ENCODE results near the gene PTPRH.
A peak's percentile ranks its signal among the peaks of the same experiment; 100 is the strongest.
"Not testable (repeated sequence)": the region's sequence is repeated elsewhere in the genome, so short reads cannot be mapped to it uniquely, and the experiment has no call there.

Gene PTPRH

DNA sequence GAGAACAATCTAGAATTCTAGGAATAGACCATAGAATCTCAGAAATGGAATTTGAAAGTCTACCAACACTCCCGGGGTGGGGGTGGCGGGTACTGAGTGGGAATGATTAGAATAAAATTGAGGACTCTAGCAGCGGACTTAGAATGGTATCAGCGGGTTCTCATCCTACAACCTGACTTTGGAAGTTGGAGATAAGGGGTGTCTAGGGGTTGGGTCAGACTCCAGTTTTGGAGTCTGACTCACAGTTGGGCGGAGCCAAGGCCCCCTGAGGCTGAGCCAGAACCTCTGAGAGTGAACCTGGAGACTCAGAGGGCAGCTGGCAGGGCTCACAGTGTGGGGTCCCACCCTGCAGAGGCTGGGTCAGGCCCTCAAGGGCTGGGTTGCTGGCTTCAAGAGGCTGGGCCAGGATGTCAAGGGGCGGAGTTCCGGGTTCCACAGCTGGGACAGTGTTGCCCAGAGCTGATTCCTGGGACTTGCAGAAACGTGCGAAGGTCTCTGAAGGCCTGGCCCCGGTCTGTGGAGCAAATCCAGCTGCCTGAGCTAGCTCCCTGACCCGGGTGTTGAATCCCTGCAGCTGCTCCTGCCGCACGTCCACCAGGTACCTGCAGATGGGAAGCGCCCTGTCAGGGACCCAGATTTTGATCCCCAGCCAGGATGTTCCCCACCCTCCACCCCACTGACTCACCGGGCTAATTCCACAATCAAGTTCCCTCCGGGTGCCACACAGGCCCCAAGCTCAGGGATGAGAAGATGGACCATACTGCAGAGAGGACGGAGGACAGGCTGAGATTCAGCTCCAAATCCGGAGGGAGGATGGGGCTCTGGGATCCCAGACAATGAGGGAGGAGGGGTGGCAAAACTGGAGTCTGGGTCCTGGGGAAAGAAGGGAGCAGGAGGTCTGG, 50.2 kb downstream of the PTPRH start:
- peak; percentile 79 for DNase-seq (ENCODE audit: low read depth, low spot score)

DNA sequence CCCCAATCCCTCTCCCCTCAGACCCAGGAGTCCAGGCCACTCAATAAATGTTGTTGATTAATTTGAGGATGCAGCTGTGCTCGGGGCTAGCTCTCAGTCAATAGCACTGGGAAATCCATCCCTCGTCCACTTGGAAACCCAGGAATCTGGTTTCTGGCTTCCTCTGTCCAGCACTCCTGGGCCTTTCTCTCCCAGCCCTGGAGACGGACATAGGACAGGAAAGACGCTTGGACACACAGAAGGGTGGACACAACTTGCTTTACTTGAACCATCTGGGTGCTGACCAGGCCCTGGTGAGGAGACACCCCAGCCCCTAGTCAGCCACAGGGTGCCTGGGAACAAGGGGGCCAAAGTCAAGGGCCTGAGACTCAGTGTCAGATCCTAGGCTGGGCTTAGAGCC, 50.9 kb downstream of the PTPRH start:
- no peak for DNase-seq (ENCODE audit: low read depth, low spot score)

DNA sequence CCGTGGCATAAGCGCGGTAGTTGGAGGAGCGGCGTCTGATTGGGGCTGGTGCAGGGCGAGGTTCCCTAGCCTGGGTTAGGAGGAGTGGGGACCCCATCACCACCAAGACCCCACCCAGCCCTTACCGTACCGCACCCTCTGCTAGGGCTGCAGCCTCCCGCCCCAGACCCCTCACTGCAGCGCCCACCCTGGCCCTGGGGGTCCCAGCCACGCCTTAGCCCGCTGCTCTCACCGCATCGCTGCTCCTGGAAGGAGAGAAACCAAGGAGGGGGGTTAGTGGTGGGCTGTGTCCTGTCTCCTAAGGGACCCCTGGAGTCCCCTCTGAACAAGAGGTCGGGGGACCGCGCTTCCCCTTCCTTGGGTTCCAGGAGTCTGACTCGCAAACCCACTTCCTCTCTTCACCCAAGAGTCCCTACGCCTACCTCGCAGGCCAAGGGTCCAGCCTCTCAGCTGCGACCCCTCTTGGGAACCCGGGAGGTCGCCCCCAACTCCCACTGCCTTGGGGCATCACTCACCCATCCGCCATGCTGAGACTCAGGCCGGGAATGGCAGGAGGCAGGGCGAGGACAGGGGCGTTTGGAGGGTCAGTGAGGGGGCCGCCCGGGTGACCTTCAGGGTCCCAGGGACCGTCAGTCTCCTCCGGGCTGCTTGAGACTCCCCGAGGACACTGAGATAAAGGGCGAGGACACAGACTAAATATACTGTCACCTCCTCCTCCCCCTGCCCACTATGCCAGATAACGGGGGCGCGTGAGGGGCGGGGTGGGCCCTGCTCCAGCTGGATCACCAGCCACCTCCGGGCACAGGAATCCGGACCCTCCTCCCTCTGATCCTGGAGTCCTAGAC, 52.0 kb downstream of the PTPRH start, which contains the start of gene TNNI3:
TNNI3 (minus strand) TSS at position 669 of the 845 bp plus-strand sequence; CDS start at position 526, 143 bp downstream.
- no peak for DNase-seq (ENCODE audit: low read depth, low spot score)

- peak; percentile 97 for DNase-seq (ENCODE audit: low read depth, low spot score)
Measured at GRCh38 chr19:55156202-55157063, 52.9 kb downstream of the PTPRH start.

DNA sequence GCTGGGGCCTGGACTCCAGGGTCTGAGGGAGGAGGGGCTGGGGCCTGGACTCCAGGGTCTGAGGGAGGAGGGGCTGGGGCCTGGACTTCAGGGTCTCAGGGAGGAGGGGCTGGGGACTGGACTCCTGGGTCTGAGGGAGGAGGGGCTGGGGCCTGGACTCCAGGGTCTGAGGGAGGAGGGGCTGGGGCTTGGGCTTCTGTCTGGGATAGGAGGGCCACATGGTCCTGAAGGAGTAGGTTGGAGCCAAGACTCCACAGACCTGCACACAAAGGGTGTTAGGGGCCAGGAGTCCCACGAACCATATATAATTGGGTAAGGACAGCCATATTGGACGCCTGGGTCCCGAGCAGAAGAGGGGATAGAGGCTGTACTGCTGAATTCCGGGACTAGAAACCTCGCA, 53.5 kb downstream of the PTPRH start:
- DNase-seq (ENCODE audit: low read depth, low spot score) = not testable (repeated sequence)

DNA sequence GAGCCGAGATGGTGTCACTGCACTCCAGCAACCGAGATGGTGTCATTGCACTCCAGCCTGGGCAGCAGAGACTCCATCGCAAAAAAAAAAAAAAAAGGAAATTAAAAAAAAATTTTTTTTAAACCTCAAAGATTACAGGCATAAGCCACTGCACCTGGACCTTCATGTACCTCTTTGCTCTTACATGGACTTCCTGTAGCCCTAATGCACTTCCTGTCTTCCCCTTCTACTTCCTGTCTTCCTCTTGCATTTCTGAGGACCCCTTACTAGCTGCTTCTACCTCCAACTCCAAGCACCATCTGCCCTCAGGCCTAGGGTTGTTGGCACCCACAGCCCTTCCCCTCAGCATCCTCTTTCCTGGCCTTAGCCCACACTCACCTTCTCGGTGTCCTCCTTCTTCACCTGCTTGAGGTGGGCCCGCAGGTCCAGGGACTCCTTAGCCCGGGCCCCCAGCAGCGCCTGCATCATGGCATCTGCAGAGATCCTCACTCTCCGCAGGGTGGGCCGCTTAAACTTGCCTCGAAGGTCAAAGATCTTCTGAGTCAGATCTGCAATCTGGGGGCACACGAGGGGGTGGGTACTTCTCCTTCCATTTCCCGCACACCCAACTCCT, 55.5 kb downstream of the PTPRH start:
- no peak for DNase-seq (ENCODE audit: low read depth, low spot score)

- no peak for DNase-seq (ENCODE audit: low read depth, low spot score)
Measured at GRCh38 chr19:55152017-55152416, 57.3 kb downstream of the PTPRH start.

DNA sequence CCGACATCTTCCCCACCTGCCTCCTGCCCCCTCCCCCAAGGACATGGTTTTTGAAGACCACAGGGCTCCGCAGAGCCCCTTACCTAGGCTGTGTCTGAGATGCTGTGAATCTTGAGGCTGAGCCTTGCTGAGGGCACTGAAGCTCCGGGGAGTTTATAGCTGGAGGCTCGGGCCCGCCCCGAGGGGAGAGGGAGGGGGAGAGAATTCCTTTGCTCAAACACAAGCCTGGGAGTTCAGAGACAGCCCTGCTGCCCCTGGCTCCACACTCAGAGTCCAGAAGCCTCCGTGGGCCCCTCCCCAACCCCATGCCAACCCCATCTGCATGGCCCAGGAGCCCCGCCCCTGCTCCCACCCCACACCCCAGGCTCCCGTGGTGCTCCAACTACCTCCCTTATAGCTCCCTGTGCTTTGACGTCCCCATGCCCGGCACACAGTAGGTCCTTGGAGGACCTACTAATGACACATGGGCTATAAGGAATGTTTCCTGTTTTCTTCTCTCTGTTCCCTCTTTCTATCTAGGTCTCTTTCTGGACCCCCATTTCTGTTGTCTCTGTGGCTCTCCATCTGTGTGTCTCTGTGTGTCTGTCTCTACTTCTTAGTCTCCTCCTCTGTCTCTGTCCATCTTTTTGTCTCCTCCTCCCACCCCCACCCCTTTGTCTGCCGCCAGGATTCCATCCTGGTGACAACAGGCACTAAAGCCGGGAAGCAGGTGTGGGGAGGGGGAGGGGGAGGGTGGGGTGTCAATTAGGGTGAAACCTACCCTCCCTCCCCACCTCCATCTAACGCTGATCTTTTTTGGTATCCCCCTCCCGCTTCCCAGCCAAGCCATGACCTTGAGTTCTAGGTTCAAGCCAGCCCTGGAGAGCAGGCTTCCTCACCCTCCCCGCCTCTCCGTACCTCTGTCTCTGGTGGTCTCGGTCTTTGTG, 60.0 kb downstream of the PTPRH start, which contains the start of gene TNNT1:
TNNT1 (minus strand) TSS at position 129 of the 926 bp plus-strand sequence. CDS start 2,049 bp downstream, outside the sequence.
- DNase-seq (ENCODE audit: low read depth, low spot score) = peak; percentile 86

DNA sequence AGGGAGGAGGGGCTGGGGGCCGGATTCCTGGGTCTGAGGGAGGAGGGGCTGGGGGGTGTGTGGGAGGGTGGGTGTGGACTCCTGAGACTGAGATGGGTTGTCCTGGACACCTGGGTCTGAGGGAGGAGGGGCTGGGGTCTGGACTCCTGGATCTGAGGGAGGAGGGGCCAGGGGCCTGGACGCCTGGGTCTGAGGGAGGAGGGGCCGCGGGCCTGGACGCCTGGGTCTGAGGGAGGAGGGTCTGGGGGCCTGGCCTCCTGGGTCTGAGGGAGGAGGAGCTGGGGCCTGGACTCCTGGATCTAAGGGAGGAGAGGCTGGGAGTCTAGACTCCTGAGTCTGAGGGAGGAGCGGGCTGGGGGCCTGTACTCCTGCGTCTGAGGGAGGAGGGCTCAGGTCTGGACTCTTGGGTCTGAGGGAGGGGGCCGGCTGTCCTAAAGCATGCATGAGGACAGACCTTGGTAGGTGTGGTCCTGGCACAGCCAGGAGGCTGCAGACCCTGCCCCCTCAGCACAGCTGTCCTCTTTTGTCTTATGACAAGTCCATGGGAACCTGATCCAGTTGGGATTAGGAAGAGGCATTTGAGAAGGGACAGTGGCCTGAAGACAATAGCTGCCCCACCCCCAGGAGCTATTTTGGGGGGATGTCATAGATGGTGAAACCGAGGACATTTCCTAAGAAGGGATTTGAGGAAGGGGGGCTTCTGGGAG, 61.6 kb downstream of the PTPRH start:
- peak; percentile 75 for DNase-seq (ENCODE audit: low read depth, low spot score)

DNA sequence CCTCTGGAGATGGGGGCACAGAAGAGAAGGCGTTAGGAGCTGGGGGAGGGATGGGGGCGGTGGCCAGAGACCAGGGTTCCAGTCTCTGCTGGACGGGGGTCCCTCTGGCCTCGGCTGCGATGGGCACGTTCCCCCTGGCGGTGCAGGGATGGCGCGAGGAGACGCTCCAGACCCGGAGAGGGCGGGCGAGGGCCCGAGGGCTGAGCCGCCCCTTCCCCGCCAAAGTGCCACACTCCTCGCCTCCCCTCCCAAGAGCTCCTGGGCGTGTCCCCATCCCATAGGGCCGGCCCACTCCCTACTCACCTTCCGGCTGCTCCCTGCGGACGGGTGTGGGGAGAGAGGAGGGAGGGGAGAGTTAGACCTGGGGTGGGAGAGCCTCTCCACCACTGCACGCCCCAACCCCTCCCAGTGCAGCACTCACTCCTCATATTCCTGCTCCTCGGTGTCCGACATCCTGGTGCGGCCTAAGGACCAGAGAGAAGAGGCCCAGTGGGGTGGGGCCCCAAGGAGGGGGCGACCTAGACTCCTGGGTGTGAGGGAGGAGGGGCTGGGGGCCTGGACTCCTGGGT, 62.5 kb downstream of the PTPRH start:
- peak; percentile 95 for DNase-seq (ENCODE audit: low read depth, low spot score)

GRCh38 chr19:55146078-55146704, 63.1 kb downstream of the PTPRH start:
- DNase-seq (ENCODE audit: low read depth, low spot score) = peak; percentile 84

- no peak for DNase-seq (ENCODE audit: low read depth, low spot score)
Measured at GRCh38 chr19:55145232-55145631, 64.1 kb downstream of the PTPRH start.

GRCh38 chr19:55141696-55142095, 67.6 kb downstream of the PTPRH start:
- DNase-seq (ENCODE audit: low read depth, low spot score) = peak; percentile 67

DNA sequence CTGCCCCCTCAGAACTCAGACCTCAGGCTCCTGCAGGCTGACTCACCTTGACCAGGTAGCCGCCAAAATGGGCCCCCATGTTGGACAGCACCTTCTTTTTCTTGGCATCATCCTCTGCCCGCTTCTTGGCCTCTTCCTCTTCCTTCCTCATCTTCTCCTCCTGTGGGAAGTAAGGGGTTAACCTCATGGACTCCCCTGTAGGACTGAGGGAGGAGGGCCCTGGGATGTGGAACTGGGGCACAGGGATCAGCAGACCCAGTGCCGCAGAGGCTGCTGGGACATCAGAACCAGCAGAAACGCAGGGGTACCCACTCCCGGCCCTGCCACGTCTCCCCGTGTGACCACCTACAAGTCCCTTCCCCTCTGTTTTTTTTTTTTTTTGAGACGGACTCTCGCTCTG, 71.4 kb downstream of the PTPRH start:
- no peak for DNase-seq (ENCODE audit: low read depth, low spot score)

DNA sequence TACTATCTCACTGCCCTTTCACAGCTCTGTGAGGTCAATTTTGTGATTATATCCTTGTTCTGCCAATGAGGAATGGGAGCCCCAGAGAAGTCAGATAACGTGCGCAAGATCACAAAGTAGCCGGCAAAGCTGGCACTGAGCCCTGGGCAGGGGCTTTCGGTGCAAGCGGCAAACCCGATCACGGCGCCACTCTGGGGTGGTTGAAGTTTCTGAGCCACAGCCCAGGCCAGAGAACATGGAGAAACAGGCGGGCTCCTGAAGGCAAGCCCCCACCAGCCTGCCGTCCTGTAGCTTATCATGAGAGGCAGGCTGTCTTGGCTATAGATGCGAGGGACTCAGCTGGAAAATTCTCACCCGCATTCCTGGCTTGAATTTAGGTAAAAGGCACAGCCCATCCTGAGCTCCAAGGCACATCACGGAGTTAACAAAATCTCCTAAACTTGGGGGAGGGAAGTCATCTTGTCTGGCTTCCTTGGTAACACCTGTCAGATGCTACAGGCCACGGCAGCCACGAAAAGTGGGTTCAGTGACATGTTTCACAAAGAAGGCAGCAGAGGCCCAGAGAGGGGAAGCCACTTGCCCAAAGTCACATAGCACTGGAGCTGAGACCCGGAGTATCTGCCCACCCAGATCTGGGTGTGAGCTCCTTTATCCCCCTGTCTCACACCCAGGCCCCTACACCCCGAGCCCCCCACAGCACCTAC, 72.8 kb downstream of the PTPRH start:
- DNase-seq (ENCODE audit: low read depth, low spot score) = no peak

GRCh38 chr19:55134736-55135135, 74.6 kb downstream of the PTPRH start:
- no peak for DNase-seq (ENCODE audit: low read depth, low spot score)

- DNase-seq (ENCODE audit: low read depth, low spot score) = no peak
Measured at GRCh38 chr19:55133639-55134444, 75.5 kb downstream of the PTPRH start.

All from ELF-1 (cell line).